ENCODE data around the gene CRIM1.

CRIM1 gene

GRCh38 chr2:36561237-36561944, 205.8 kb downstream of the CRIM1 start:
- no peak for TF ChIP-seq CTCF (IDR thresholded peaks at IDR 0.05; ENCODE audit: low read depth, low read length, missing control alignments)
- peak; percentile 49 for DNase-seq (ENCODE audit: low read depth)
- in situ Hi-C loops (cut with HindIII; ENCODE audit: low sequenced_read_pairs) = no loop called here
- no peak overlapping the region for H3K4me3 ChIP-seq (ENCODE audit: low read depth, low read length)

GRCh38 chr2:36562240-36562639, 206.7 kb downstream of the CRIM1 start:
- in situ Hi-C loops (cut with HindIII; ENCODE audit: low sequenced_read_pairs) = no loop called here
- H3K4me3 ChIP-seq (ENCODE audit: low read depth, low read length) = no peak overlapping the region
- no peak for TF ChIP-seq CTCF (IDR thresholded peaks at IDR 0.05; ENCODE audit: low read depth, low read length, missing control alignments)
- no peak for DNase-seq (ENCODE audit: low read depth)

- in situ Hi-C loops (cut with HindIII; ENCODE audit: low sequenced_read_pairs) = no loop called here
- no peak overlapping the region for H3K4me3 ChIP-seq (ENCODE audit: low read depth, low read length)
Measured at GRCh38 chr2:36562973-36563532, 207.5 kb downstream of the CRIM1 start.

GRCh38 chr2:36564377-36564930, 208.9 kb downstream of the CRIM1 start:
- DNase-seq (ENCODE audit: low read depth) = no peak
- in situ Hi-C loops (cut with HindIII; ENCODE audit: low sequenced_read_pairs) = no loop called here
- H3K4me3 ChIP-seq (ENCODE audit: low read depth, low read length) = no peak overlapping the region
- TF ChIP-seq CTCF (IDR thresholded peaks at IDR 0.05; ENCODE audit: low read depth, low read length, missing control alignments) = no peak

More at GRCh38 chr2:36562973-36563532, 207.5 kb downstream of the CRIM1 start:
- DNase-seq (ENCODE audit: low read depth) = no peak
- no peak for TF ChIP-seq CTCF (IDR thresholded peaks at IDR 0.05; ENCODE audit: low read depth, low read length, missing control alignments)

- H3K4me3 ChIP-seq (ENCODE audit: low read depth, low read length) = no peak overlapping the region
- in situ Hi-C loops (cut with HindIII; ENCODE audit: low sequenced_read_pairs) = no loop called here
- DNase-seq (ENCODE audit: low read depth) = no peak
- TF ChIP-seq CTCF (IDR thresholded peaks at IDR 0.05; ENCODE audit: low read depth, low read length, missing control alignments) = no peak
Measured at GRCh38 chr2:36565712-36566111, 210.1 kb downstream of the CRIM1 start.

GRCh38 chr2:36566887-36567286, 211.3 kb downstream of the CRIM1 start:
- in situ Hi-C loops (cut with HindIII; ENCODE audit: low sequenced_read_pairs) = no loop called here
- no peak for DNase-seq (ENCODE audit: low read depth)
- no peak overlapping the region for H3K4me3 ChIP-seq (ENCODE audit: low read depth, low read length)
- TF ChIP-seq CTCF (IDR thresholded peaks at IDR 0.05; ENCODE audit: low read depth, low read length, missing control alignments) = no peak
